Measurements from ENCODE around the gene FTO. TPM values are rescaled to one million over a fixed set of nuclear protein-coding genes. Genes with fewer than 3 reads are reported as not detected.

The FTO gene
- total and polyA plus RNA-seq, 2 of the 13 experiments (the other 11 are each of a cell fraction or from before 2014, with no cell fraction given): 41.6 to 55.8 TPM

GRCh38 chr16:53948326-53948725, 244.4 kb downstream of the FTO start:
- TF ChIP-seq RELA (CRISPR knock-in tag; IDR thresholded peaks at IDR 0.05) (no peak), ZMYM4 (CRISPR knock-in tag; IDR thresholded peaks at IDR 0.05) (0 out of 2 replicates have a peak, but pooled peaks have one; percentile 36), NR2F2 (IDR thresholded peaks at IDR 0.05; ENCODE audit: borderline replicate concordance, low read depth) (no peak), ZC3H13 (CRISPR knock-in tag; IDR thresholded peaks at IDR 0.05) (no peak), HMGA1 (CRISPR knock-in tag; conservative IDR thresholded peaks at IDR 0.05) (no peak)
- DNase-seq (ENCODE audit: low spot score): no peak
- BruUV-seq (replicated peaks): no TSS peak
- FAIRE-seq: no peak
- no peak for ATAC-seq
- ChIA-PET POLR2A (no interaction called here), CTCF (ENCODE audit: low intra/inter-chr PET ratio, low total read pairs) (no interaction called here)
- Histone ChIP-seq H3K9ac (ENCODE audit: insufficient read depth, low read depth, low read length) (no peak overlapping the region), H3K27ac (ENCODE audit: extremely low read length, insufficient read depth, low read length) (no peak overlapping the region), H3K4me2 (ENCODE audit: low read depth, low read length) (no peak overlapping the region), H3K36me3 (replicated peaks in 1 of 2; ENCODE audit: control insufficient read depth in 1 of 2, insufficient read depth in 2 of 2, low read length in 2 of 2) (no peaks in the 10 kb centered on the region), H3K4me3 (replicated peaks in 1 of 3; ENCODE audit: insufficient read depth in 1 of 3, low read depth in 2 of 3, low read length in 3 of 3) (no peak overlapping the region), H2AFZ (ENCODE audit: low read length) (no peak overlapping the region), H4K20me1 (ENCODE audit: insufficient read depth, low read length) (no peaks in the 10 kb centered on the region), H3K79me2 (ENCODE audit: insufficient read depth, low read length) (no peaks in the 10 kb centered on the region), H3K27me3 (ENCODE audit: control insufficient read depth in 1 of 2, insufficient read depth in 2 of 2, low read length in 2 of 2) (no peaks in the 10 kb centered on the region), H3K9me3 (ENCODE audit: low read length) (no peaks in the 10 kb centered on the region), H3K4me1 (ENCODE audit: insufficient read depth, low read length) (peaks cover 48% of the 10 kb centered on the region)
- in situ Hi-C loops (cut with HindIII; ENCODE audit: extremely low pct_ligation_motif_present, low pct_unique_long_range_greater_than_20kb) (loop anchor here (10.0 to 25.0 kb wide), 2 partner anchors 1076 to 1314 kb away; no protein-coding TSS in a partner anchor), intact Hi-C loops (cut with micrococcal nuclease; ENCODE audit: unreplicated experiment) (loop anchor here (5.0 to 10.0 kb wide), 6 partner anchors 244 to 1514 kb away; partner anchors contain the start of gene IRX3)
- WGBS (ENCODE audit: low lambda C conversion rate): 89% methylated on average over 4 of the region's 4 CpGs

- no TSS peak for BruUV-seq (replicated peaks)
- no peak for TF ChIP-seq KIAA2018 (CRISPR knock-in tag; IDR thresholded peaks at IDR 0.05; ENCODE audit: borderline replicate concordance)
These were observed 244.9 kb downstream of the FTO start for GRCh38 chr16:53948734-53949430.

More at GRCh38 chr16:53948734-53949430, 244.9 kb downstream of the FTO start:
- Histone ChIP-seq H2AFZ (ENCODE audit: low read length) (no peak overlapping the region), H3K9ac (ENCODE audit: insufficient read depth, low read depth, low read length) (no peak overlapping the region), H3K9me3 (ENCODE audit: low read length) (no peaks in the 10 kb centered on the region), H3K79me2 (ENCODE audit: insufficient read depth, low read length) (no peaks in the 10 kb centered on the region), H3K4me2 (ENCODE audit: low read depth, low read length) (no peak overlapping the region), H3K27me3 (ENCODE audit: control insufficient read depth in 1 of 2, insufficient read depth in 2 of 2, low read length in 2 of 2) (no peaks in the 10 kb centered on the region), H3K4me3 (replicated peaks in 1 of 3; ENCODE audit: insufficient read depth in 1 of 3, low read depth in 2 of 3, low read length in 3 of 3) (no peak overlapping the region), H3K4me1 (ENCODE audit: insufficient read depth, low read length) (peaks cover 48% of the 10 kb centered on the region), H4K20me1 (ENCODE audit: insufficient read depth, low read length) (no peaks in the 10 kb centered on the region), H3K36me3 (replicated peaks in 1 of 2; ENCODE audit: control insufficient read depth in 1 of 2, insufficient read depth in 2 of 2, low read length in 2 of 2) (no peaks in the 10 kb centered on the region), H3K27ac (ENCODE audit: extremely low read length, insufficient read depth, low read length) (no peak overlapping the region)
- ChIA-PET CTCF (ENCODE audit: low intra/inter-chr PET ratio, low total read pairs) (no interaction called here), POLR2A (no interaction called here)
- in situ Hi-C loops (cut with HindIII; ENCODE audit: extremely low pct_ligation_motif_present, low pct_unique_long_range_greater_than_20kb): loop anchor here (10.0 to 25.0 kb wide), 2 partner anchors 1076 to 1313 kb away; no protein-coding TSS in a partner anchor
- no peak for FAIRE-seq
- no peak for DNase-seq (ENCODE audit: low spot score)
- no peak for ATAC-seq
- intact Hi-C loops (cut with micrococcal nuclease; ENCODE audit: unreplicated experiment): loop anchor here (5.0 to 10.0 kb wide), 6 partner anchors 243 to 1513 kb away; partner anchors contain the start of gene IRX3
- 86% methylated on average over 3 of the region's 3 CpGs for WGBS (ENCODE audit: low lambda C conversion rate)
